CD4-positive, alpha-beta T cell (primary cell): ENCODE data around the gene TMEM132C. TPM values are rescaled to one million over a fixed set of nuclear protein-coding genes. Genes with fewer than 3 reads are reported as not detected.

ENCODE experiments used
- ATAC-seq: fragments of 200-7000 bp; cut with Tn5 transposase; one replicate; pipeline ENCODE4 v1.10.0; 2022; ENCODE audit warnings: mild to moderate bottlenecking; ENCODE audit not compliant: poor library complexity
- CTCF ChIA-PET: fragments of 350-600 bp; sonication (Branson Sonifier 250); formaldehyde crosslinking; loops from one replicate; lab custom pipeline; 2021; ENCODE audit warnings: antibody characterized with exemption, inconsistent platforms; lab: Charles Lee
- POLR2A ChIA-PET: fragments of 350-600 bp; sonication (Branson Sonifier 250); formaldehyde crosslinking; loops from one replicate; lab custom pipeline; 2021; ENCODE audit warnings: antibody characterized with exemption, inconsistent platforms; lab: Charles Lee
- DNase-seq, 14 experiments: peaks; one replicate each; pipeline ENCODE4 v3.0.0-alpha.2; 2013 to 2020; ENCODE audit warnings: mixed read lengths in 2 of 14
- H3K27ac ChIP-seq, 2 donors: one replicate each; pipeline versions ENCODE4 v1.5.1 to v1.7.0; 2013; ENCODE audit warnings: low read length in 2 of 2, low read depth in 1 of 2, mild to moderate bottlenecking in 1 of 2
- H3K27me3 ChIP-seq, 2 experiments: 1 replicate in 1 of 2; 2 replicates in 1 of 2; pipeline versions ENCODE4 v1.6.1 to v1.7.0; 2013; ENCODE audit warnings: low read length in 2 of 2, control low read depth in 1 of 2, mild to moderate bottlenecking in 1 of 2, moderate library complexity in 1 of 2; ENCODE audit not compliant: insufficient read depth in 2 of 2, control insufficient read depth in 1 of 2
- H3K36me3 ChIP-seq: one replicate; pipeline ENCODE4 v1.6.1; 2013; ENCODE audit warnings: low read length, control low read depth; ENCODE audit not compliant: insufficient read depth
- H3K4me1 ChIP-seq: one replicate; pipeline ENCODE4 v1.6.1; 2013; ENCODE audit warnings: low read length, control low read depth; ENCODE audit not compliant: insufficient read depth
- H3K4me3 ChIP-seq: one replicate; pipeline ENCODE4 v1.5.1; 2013; ENCODE audit warnings: mild to moderate bottlenecking, low read length, moderate library complexity
- H3K9me3 ChIP-seq, 2 experiments: 1 replicate in 1 of 2; 2 replicates in 1 of 2; pipeline versions ENCODE4 v1.6.1 to v1.7.0; 2013; ENCODE audit warnings: low read length in 2 of 2, mild to moderate bottlenecking in 2 of 2, control low read depth in 1 of 2, moderate library complexity in 1 of 2; ENCODE audit not compliant: control insufficient read depth in 1 of 2, insufficient read depth in 1 of 2
- H3K27ac Mint-ChIP-seq: one replicate; pipeline ENCODE4 v1.8.0; 2020; ENCODE audit warnings: mixed read lengths
- H3K27me3 Mint-ChIP-seq: one replicate; pipeline ENCODE4 v1.8.0; 2021; ENCODE audit warnings: mixed read lengths
- H3K36me3 Mint-ChIP-seq: one replicate; pipeline ENCODE4 v1.8.0; 2021; ENCODE audit warnings: low read depth, mixed read lengths
- H3K4me1 Mint-ChIP-seq: one replicate; pipeline ENCODE4 v1.8.0; 2021; ENCODE audit warnings: low read depth, mixed read lengths
- H3K4me3 Mint-ChIP-seq: one replicate; pipeline ENCODE4 v1.8.0; 2020; ENCODE audit warnings: mild to moderate bottlenecking, mixed read lengths
- H3K9me3 Mint-ChIP-seq: one replicate; pipeline ENCODE4 v1.8.0; 2020; ENCODE audit warnings: mixed read lengths
- intact Hi-C, 2 experiments: fragments of 100-400 bp; cut with DNase I in 1 of 2; cut with micrococcal nuclease in 1 of 2; formaldehyde crosslinking; loops; one replicate each; pipeline versions ENCODE4 v1.15.1 to v1.9.0; 2023 to 2025; cut with DNase I, micrococcal nuclease
- total RNA-seq, 174 experiments: library from RNA in 2 of 174; stranded (reverse) in 2 of 174; gene quantifications; one replicate each; pipeline ENCODE4 v1.2.3 and lab custom pipeline; 2021 to 2026
- TF ChIP-seq, protein P1 (sequence below): fragments of 200-600 bp; IDR thresholded peaks from one replicate; pipeline ENCODE4 v1.8.0; 2022; ENCODE audit warnings: antibody characterized with exemption, mild to moderate bottlenecking

Gene TMEM132C
- total RNA-seq, 2 experiments from 2014 or later = not detected

DNA sequence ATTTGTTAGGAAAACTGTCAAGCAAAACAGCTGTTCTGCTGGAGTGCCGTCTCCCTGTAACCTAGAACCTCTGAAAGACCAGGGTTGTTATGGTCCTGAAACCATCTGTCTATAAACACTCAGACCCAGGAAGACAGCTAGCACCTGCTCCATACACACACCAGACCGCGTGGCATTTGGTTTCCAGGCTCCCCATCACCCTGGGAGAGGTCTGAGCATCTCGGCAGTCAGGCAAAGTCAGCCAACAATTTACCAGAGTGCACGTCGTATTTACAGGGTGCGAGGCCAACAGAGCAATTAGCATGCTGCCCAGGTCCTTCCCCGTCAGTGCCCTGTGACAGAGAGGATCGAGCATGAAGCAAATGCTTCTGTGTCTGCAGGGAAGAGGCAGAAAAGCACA, 284.3 kb downstream of the TMEM132C start:
- no peak for ATAC-seq
- Mint-ChIP-seq H3K36me3 (no peaks in the 10 kb centered on the region), H3K27ac (no peak overlapping the region), H3K27me3 (peaks cover 4% of the 10 kb centered on the region), H3K9me3 (peaks cover 3% of the 10 kb centered on the region), H3K4me3 (no peak overlapping the region), H3K4me1 (no peaks in the 10 kb centered on the region)
- TF ChIP-seq, protein P1, sequence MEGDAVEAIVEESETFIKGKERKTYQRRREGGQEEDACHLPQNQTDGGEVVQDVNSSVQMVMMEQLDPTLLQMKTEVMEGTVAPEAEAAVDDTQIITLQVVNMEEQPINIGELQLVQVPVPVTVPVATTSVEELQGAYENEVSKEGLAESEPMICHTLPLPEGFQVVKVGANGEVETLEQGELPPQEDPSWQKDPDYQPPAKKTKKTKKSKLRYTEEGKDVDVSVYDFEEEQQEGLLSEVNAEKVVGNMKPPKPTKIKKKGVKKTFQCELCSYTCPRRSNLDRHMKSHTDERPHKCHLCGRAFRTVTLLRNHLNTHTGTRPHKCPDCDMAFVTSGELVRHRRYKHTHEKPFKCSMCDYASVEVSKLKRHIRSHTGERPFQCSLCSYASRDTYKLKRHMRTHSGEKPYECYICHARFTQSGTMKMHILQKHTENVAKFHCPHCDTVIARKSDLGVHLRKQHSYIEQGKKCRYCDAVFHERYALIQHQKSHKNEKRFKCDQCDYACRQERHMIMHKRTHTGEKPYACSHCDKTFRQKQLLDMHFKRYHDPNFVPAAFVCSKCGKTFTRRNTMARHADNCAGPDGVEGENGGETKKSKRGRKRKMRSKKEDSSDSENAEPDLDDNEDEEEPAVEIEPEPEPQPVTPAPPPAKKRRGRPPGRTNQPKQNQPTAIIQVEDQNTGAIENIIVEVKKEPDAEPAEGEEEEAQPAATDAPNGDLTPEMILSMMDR = no peak
- POLR2A ChIA-PET = no interaction called here
- Histone ChIP-seq H3K36me3 (no peaks in the 10 kb centered on the region), H3K4me3 (no peak overlapping the region), H3K4me1 (no peaks in the 10 kb centered on the region), H3K27me3 (no peaks in the 10 kb centered on the region), H3K27ac (no peak overlapping the region), H3K9me3 (peaks cover 0 to 24% of the 10 kb centered on the region in 2 experiments)
- no peak for DNase-seq
- intact Hi-C loops = no loop called here
- CTCF ChIA-PET = no interaction called here

DNA sequence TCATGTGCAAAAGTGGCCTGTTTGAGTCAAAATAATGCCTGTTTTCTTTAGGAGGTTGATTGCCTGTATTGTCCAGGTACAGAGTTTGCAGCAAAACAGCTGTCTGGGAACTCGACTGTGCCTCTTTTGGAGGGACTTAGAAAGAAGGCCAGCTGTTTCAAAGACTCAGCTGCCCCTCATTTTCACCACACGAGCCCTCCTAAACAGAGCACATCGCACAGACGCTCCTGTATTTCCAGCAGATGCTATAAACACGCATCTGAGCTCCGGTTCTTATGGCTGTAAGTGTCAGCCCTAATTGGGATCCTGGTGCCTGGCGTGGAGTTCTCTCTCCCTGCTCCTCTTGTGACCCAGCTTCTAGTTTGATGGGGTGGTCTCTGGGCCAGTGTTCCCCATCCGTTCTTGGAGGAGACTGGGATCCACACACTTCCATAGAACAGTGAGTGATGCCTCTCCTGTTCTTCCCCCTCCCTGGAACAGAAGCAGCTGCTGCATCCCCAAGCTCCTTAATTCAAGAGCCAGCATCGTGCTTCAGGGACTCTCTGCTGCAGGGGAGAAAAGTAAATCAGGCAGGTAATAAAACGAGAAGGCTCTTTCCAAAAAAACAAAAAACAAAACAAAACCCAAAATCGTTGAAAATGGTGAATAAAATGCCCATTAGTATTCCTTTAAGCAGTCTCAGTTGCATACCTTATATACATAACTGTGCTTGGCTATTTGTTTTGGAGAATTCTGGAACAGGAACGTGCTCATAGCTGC, 287.8 kb downstream of the TMEM132C start:
- Histone ChIP-seq H3K27me3 (no peaks in the 10 kb centered on the region), H3K4me1 (no peaks in the 10 kb centered on the region), H3K4me3 (no peak overlapping the region), H3K9me3 (peaks cover 0 to 16% of the 10 kb centered on the region in 2 experiments), H3K36me3 (no peaks in the 10 kb centered on the region), H3K27ac (no peak overlapping the region)
- H3K9me3 Mint-ChIP-seq = peaks cover 15% of the 10 kb centered on the region
- TF ChIP-seq, protein P1 = no peak
- no peaks in the 10 kb centered on the region for H3K36me3 Mint-ChIP-seq
- DNase-seq (no peak), ATAC-seq (no peak)
- H3K27ac Mint-ChIP-seq = no peak overlapping the region
- no peak overlapping the region for H3K4me3 Mint-ChIP-seq
- intact Hi-C loops = no loop called here
- ChIA-PET POLR2A (no interaction called here), CTCF (no interaction called here)
- H3K4me1 Mint-ChIP-seq = no peaks in the 10 kb centered on the region
- no peaks in the 10 kb centered on the region for H3K27me3 Mint-ChIP-seq

DNA sequence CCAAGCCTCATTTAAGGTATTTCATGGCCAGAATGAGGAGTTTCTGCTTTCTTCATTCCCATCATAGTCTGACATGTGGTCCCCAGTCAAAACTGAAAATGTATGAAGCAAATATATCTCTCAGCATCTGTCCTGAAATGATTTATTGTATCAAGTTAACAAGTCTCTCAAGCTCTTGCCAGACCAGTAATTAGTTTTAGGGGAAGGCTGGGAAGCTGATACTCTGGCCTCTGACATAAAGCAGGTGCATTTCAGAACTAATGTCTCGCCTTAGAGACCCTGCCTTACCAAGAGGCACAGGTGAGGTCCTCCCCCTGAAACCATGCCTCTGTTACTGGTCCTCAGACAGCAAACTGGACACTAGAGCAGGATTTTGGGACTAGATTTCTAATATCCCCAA, 290.3 kb downstream of the TMEM132C start:
- ChIA-PET POLR2A (no interaction called here), CTCF (no interaction called here)
- Mint-ChIP-seq H3K9me3 (peaks cover 16% of the 10 kb centered on the region), H3K27me3 (no peaks in the 10 kb centered on the region), H3K27ac (no peak overlapping the region), H3K36me3 (no peaks in the 10 kb centered on the region), H3K4me1 (no peaks in the 10 kb centered on the region), H3K4me3 (no peak overlapping the region)
- ATAC-seq (no peak), DNase-seq (no peak)
- Histone ChIP-seq H3K4me3 (no peak overlapping the region), H3K27ac (no peak overlapping the region), H3K9me3 (peaks cover 0 to 11% of the 10 kb centered on the region in 2 experiments), H3K27me3 (no peaks in the 10 kb centered on the region), H3K36me3 (no peaks in the 10 kb centered on the region), H3K4me1 (no peaks in the 10 kb centered on the region)
- intact Hi-C loops = no loop called here
- TF ChIP-seq, protein P1 = no peak
